CD4-positive, alpha-beta T cell treated with Interleukin-15 for 4 hours (primary cell): ENCODE results near the gene EIF3B.
A peak's percentile ranks its signal among the peaks of the same experiment; 100 is the strongest.
"Not testable (repeated sequence)": the region's sequence is repeated elsewhere in the genome, so short reads cannot be mapped to it uniquely, and the experiment has no call there.

Experiments
- DNase-seq: peaks from one replicate; pipeline ENCODE4 v3.0.0-alpha.2; 2020; ENCODE audit warnings: low spot score

The EIF3B gene

GRCh38 chr7:2347351-2348063 is 7.1 kb upstream of the EIF3B start:
- DNase-seq: not testable (repeated sequence)

GRCh38 chr7:2350055-2350454 is 4.6 kb upstream of the EIF3B start:
- no peak for DNase-seq

- DNase-seq: no peak
Measured at GRCh38 chr7:2350861-2351260, 3.8 kb upstream of the EIF3B start.

DNA sequence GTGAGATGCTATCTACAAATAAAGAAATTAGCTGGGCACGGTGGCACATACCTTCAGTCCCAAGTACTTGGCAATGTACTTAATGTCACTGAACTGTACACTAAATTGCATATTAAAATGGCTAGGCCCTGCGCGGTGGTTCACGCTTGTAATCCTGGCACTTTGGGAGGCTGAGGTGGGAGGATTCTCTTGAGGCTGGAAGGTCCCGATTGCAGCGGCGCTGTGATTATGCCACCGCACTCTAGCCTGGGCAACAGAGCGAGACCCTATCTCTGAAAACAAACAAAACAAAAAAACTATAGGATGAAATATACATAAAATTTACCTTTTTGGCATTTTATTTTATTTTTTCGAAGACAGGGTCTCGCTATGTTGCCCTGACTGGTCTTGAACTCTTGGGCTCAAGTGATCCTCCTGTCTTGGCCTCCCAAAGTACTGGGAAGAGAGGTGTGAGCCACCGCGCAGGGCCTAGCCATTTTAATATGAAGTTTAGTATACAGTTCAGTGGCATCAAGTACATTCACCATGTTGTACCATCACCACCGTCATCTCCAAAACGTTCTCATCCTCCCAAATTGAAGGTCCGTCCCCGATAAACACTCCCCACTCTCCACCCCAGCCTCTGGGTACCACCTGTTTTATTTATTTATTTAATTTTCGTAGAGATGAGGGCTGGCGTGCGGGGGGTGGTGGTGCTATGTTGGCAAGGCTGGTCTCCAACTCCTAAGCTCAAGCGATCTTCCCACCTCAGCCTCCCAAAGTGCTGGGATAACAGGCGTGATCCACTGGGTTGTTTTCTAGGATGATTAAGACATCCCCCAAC is 1.3 kb upstream of the EIF3B start:
- DNase-seq: no peak

- DNase-seq: peak; percentile 88
Measured at GRCh38 chr7:2353936-2354185, 766 bp upstream of the EIF3B start.

- no peak for DNase-seq
Measured at GRCh38 chr7:2354939-2355704, 495 bp downstream of the EIF3B start.

DNA sequence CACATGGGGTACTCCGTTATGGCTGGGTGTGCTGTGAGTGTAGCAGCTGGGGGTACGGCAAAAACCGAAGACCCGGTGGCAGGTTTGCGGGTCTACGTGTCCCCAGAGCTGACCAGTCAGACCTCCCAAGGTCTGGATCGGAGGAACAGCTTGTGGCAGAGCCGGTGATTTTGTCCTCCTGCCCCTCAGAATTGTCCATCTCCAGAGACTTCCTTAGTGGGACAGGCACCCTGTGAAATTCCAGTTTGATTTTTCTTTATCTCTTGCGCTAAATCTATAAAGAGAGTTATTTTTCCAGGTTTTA is 1.0 kb downstream of the EIF3B start:
- no peak for DNase-seq

DNA sequence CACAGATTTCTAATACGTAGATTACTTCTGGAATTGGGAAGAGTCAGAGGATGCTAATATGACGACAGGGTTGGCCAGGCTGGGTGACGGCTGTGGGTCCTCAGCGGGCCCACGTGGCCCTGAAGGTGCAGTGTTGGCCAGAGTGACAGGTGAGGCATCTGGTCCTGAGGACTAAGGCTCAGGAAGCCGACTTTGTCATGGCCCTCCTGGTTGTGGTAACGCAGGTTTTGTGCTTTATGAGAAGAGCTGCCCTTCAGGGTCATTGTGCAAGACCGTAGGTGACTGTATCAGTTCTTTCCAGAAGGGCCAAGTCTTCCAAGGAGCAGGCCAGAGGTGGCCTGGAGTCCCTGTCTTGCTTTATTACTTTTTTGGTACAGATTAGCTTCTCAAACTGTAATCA is 2.5 kb downstream of the EIF3B start:
- DNase-seq: no peak

DNA sequence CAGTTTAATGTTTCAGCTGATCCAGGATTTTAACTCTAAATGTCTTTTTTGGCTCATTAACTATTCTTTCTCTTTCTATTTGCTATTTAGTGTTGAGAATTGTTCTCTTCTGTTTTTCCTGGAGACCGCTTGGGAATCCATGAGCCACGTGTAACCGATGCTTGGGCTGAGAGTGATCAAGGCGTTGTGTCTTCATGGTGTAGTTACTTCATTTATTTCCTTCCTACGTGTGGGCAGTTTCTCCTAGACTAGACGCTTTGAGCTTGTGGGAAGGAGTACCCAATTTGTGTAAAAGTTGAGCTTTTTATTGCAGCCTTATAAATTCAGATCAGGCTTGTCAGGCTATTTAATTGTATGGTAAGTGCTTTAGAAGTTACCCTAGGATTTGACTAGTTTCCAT is 2.9 kb downstream of the EIF3B start:
- no peak for DNase-seq

GRCh38 chr7:2358968-2359527 is 4.4 kb downstream of the EIF3B start:
- DNase-seq: no peak

DNA sequence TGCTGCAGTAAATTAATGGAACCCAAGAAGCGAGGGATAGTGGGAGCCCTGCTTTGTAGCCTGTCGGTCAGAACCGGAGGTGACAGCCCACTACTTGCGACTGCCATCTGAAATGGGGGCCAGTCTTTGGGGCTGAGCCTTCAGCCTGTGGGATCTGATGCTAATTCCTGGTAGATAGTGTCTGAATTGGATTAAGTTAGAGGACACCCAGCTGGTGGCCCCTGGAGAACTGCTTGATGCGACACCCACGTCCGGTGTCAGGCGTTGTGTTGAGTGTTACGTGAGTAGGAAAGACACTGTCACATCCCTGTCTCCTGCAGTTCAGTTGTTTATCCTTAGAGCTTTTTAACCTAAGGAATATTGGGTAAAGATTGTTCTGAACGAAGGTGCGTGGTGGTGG is 5.0 kb downstream of the EIF3B start:
- no peak for DNase-seq

- no peak for DNase-seq
Measured at GRCh38 chr7:2360796-2361195, 6.2 kb downstream of the EIF3B start.

- DNase-seq: no peak
Measured at GRCh38 chr7:2362385-2363088, 7.9 kb downstream of the EIF3B start.

DNA sequence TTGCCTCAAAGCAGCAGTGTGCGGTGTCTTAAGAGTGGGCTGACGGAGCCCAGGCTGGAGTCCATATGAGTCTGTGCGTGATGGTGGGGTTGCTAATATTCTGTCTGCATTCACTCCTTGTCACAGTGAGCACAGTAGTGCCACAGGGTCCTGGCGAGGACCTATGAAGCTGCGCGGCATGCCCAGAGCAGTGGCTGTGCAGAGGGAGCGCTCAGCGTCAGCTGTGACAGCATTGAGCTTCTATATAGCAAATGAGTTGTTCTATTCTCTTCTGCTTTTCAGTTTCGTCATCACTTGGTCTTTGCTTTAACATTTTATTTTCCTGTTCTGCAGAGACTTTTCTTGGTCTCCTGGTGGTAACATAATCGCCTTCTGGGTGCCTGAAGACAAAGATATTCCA is 14.5 kb downstream of the EIF3B start:
- no peak for DNase-seq

- DNase-seq: no peak
Measured at GRCh38 chr7:2371329-2371728, 16.7 kb downstream of the EIF3B start.

GRCh38 chr7:2372724-2373123 is 18.1 kb downstream of the EIF3B start:
- no peak for DNase-seq

DNA sequence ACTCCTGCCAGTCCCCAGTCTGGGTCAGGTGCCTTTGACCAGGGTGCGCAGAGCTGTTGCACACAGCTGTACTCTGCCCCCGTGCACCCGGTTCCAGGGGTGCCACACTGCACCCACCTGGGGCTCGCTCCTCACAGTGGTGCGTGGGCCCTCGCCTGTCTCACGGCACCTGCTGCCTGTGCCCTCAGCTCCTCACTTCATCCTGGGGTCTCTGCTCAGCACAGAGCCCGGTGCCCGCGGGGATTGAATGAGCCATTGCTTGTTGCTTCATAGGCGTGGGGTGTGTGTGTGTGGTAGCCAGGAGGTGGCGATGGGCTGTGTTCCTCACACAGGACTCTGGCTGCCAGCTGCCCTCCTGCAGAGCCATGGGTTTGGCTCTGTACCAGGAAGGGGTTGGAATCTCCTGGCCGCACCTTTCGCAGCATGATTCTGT is 18.5 kb downstream of the EIF3B start:
- no peak for DNase-seq

GRCh38 chr7:2373646-2374045 is 19.0 kb downstream of the EIF3B start:
- no peak for DNase-seq

GRCh38 chr7:2374401-2374800 is 19.8 kb downstream of the EIF3B start:
- no peak for DNase-seq

GRCh38 chr7:2374830-2375728 is 20.5 kb downstream of the EIF3B start:
- DNase-seq: no peak
